HEK293T (cell line): Measurements from ENCODE around the gene RNF207.

Source experiments
- CTCF ChIA-PET: fragments of 350-600 bp; formaldehyde crosslinking; extraction: SDS; loops from one replicate; lab custom pipeline; 2021; ENCODE audit warnings: antibody characterized with exemption, inconsistent platforms; lab: Yijun Ruan, JAX
- POLR2A ChIA-PET: fragments of 350-600 bp; formaldehyde crosslinking; extraction: SDS; loops from one replicate; lab custom pipeline; 2020; ENCODE audit warnings: antibody characterized with exemption, inconsistent platforms; lab: Yijun Ruan, JAX
- DNase-seq: peaks from one replicate; pipeline ENCODE4 v3.0.0; 2012; ENCODE audit warnings: mixed read lengths; ENCODE audit errors: extremely low spot score
- ARNT ChIP-seq: fragments of 450-650 bp; IDR thresholded peaks from 2 replicates; pipeline ENCODE4 v1.6.1; 2017; ENCODE audit warnings: mild to moderate bottlenecking
- BHLHE40 ChIP-seq: fragments of 450-650 bp; IDR thresholded peaks from 2 replicates; pipeline ENCODE4 v1.6.1; 2016; ENCODE audit warnings: mild to moderate bottlenecking, moderate library complexity, borderline replicate concordance
- CTBP1 ChIP-seq: fragments of 450-650 bp; IDR thresholded peaks from 2 replicates; pipeline ENCODE4 v1.6.1; 2016; ENCODE audit warnings: borderline replicate concordance
- ELF4 ChIP-seq: fragments of 450-650 bp; IDR thresholded peaks from 2 replicates; pipeline ENCODE4 v1.6.1; 2017; ENCODE audit warnings: antibody characterized with exemption
- FOXA1 ChIP-seq: fragments of 450-650 bp; IDR thresholded peaks from 2 replicates; pipeline ENCODE4 v1.6.1; 2016; ENCODE audit warnings: mild to moderate bottlenecking
- FOXK2 ChIP-seq: fragments of 450-650 bp; IDR thresholded peaks from 2 replicates; pipeline ENCODE4 v1.6.1; 2016; ENCODE audit warnings: mild to moderate bottlenecking
- FOXM1 ChIP-seq: fragments of 450-650 bp; IDR thresholded peaks from 2 replicates; pipeline ENCODE4 v1.6.1; 2017; ENCODE audit warnings: mild to moderate bottlenecking, borderline replicate concordance
- HDGF ChIP-seq: fragments of 450-650 bp; IDR thresholded peaks from 2 replicates; pipeline ENCODE4 v1.6.1; 2017; ENCODE audit warnings: antibody characterized with exemption, borderline replicate concordance
- L3MBTL2 ChIP-seq: fragments of 450-650 bp; conservative IDR thresholded peaks from 2 replicates; pipeline ENCODE4 v1.6.1; 2016; ENCODE audit warnings: mild to moderate bottlenecking
- LEF1 ChIP-seq: fragments of 450-650 bp; IDR thresholded peaks from 2 replicates; pipeline ENCODE4 v1.6.1; 2017; ENCODE audit warnings: mild to moderate bottlenecking, borderline replicate concordance
- NFRKB ChIP-seq: fragments of 450-650 bp; IDR thresholded peaks from 2 replicates; pipeline ENCODE4 v1.6.1; 2016; ENCODE audit warnings: mild to moderate bottlenecking, moderate library complexity
- PKNOX1 ChIP-seq: fragments of 450-650 bp; IDR thresholded peaks from 2 replicates; pipeline ENCODE4 v1.6.1; 2016
- SP1 ChIP-seq: fragments of 450-650 bp; IDR thresholded peaks from 2 replicates; pipeline ENCODE4 v1.6.1; 2017
- SUZ12 ChIP-seq: fragments of 450-650 bp; IDR thresholded peaks from 2 replicates; pipeline ENCODE4 v1.6.1; 2016; ENCODE audit warnings: mild to moderate bottlenecking
- TARDBP ChIP-seq: fragments of 450-650 bp; IDR thresholded peaks from 2 replicates; pipeline ENCODE4 v1.6.1; 2016
- ZNF384 ChIP-seq: fragments of 450-650 bp; IDR thresholded peaks from 2 replicates; pipeline ENCODE4 v1.6.1; 2016

The RNF207 gene

GRCh38 chr1:6220236-6220635 is 14.3 kb downstream of the RNF207 start:
- ChIA-PET CTCF (interaction anchor here (2.4 kb wide), 1 partner anchor 18 kb away, joined by 7 read pairs; no protein-coding TSS in a partner anchor), POLR2A (interaction anchor here (0.9 to 2.0 kb wide), 2 partner anchors 13 to 15 kb away, joined by 3 to 8 read pairs; no protein-coding TSS in a partner anchor)
- no peak for DNase-seq
- no peak for TF ChIP-seq FOXM1
- no peak for TF ChIP-seq HDGF
- no peak for TF ChIP-seq L3MBTL2
- TF ChIP-seq TARDBP = no peak
- TF ChIP-seq ZNF384 = no peak
- TF ChIP-seq SP1 = no peak
- TF ChIP-seq ARNT = no peak
- TF ChIP-seq CTBP1 = no peak
- TF ChIP-seq SUZ12 = no peak
- TF ChIP-seq NFRKB = no peak
- TF ChIP-seq FOXA1 = no peak
- no peak for TF ChIP-seq ELF4
- TF ChIP-seq PKNOX1 = no peak
- TF ChIP-seq LEF1 = no peak
- no peak for TF ChIP-seq BHLHE40
- no peak for TF ChIP-seq FOXK2

- TF ChIP-seq PKNOX1 (no peak), HDGF (no peak), CTBP1 (no peak), ZNF384 (no peak), TARDBP (no peak), BHLHE40 (no peak), SUZ12 (no peak), SP1 (no peak), LEF1 (no peak), FOXK2 (no peak), L3MBTL2 (no peak), FOXM1 (no peak), FOXA1 (no peak), ELF4 (no peak), NFRKB (no peak), ARNT (no peak)
- POLR2A ChIA-PET = interaction anchor here (1.0 to 2.0 kb wide), 3 partner anchors 15 to 23 kb away, joined by 3 to 8 read pairs (median 5); no protein-coding TSS in a partner anchor
- DNase-seq = no peak
- CTCF ChIA-PET = interaction anchor here (2.4 kb wide), 1 partner anchor 17 kb away, joined by 7 read pairs; no protein-coding TSS in a partner anchor
Observed at GRCh38 chr1:6221210-6221784, 15.4 kb downstream of the RNF207 start.

- DNase-seq = no peak
- CTCF ChIA-PET = interaction anchor here (2.4 kb wide), 1 partner anchor 16 kb away, joined by 7 read pairs; no protein-coding TSS in a partner anchor
- POLR2A ChIA-PET = interaction anchor here (1.1 kb wide), 1 partner anchor 18 kb away, joined by 3 read pairs; no protein-coding TSS in a partner anchor
- TF ChIP-seq ZNF384 (no peak), SP1 (no peak), ELF4 (no peak), FOXA1 (no peak), FOXM1 (no peak), FOXK2 (no peak)
Observed at GRCh38 chr1:6222636-6223035, 16.7 kb downstream of the RNF207 start.

- ChIA-PET POLR2A (interaction anchor here (0.9 to 1.3 kb wide), 4 partner anchors 11 to 19 kb away, joined by 3 to 5 read pairs (median 3); partner anchors contain the start of gene RNF207), CTCF (no interaction called here)
- TF ChIP-seq HDGF (no peak), PKNOX1 (no peak), FOXK2 (no peak), TARDBP (no peak), FOXM1 (no peak), BHLHE40 (no peak), FOXA1 (no peak), ELF4 (no peak), LEF1 (no peak), NFRKB (no peak), CTBP1 (no peak), SP1 (no peak), ARNT (no peak), SUZ12 (no peak)
- DNase-seq = no peak
Observed at GRCh38 chr1:6223617-6224016, 17.7 kb downstream of the RNF207 start.

- CTCF ChIA-PET = interaction anchor here (0.6 kb wide), 1 partner anchor 20 kb away, joined by 4 read pairs; no protein-coding TSS in a partner anchor
- DNase-seq = no peak
- POLR2A ChIA-PET = interaction anchor here (0.7 to 1.8 kb wide), 4 partner anchors 10 to 19 kb away, joined by 3 to 4 read pairs (median 4); partner anchors contain the start of genes ICMT and RNF207
- no peak for TF ChIP-seq HDGF
- no peak for TF ChIP-seq FOXA1
- no peak for TF ChIP-seq NFRKB
- TF ChIP-seq ZNF384 = no peak
- no peak for TF ChIP-seq BHLHE40
- no peak for TF ChIP-seq FOXM1
- no peak for TF ChIP-seq SP1
- no peak for TF ChIP-seq CTBP1
- no peak for TF ChIP-seq LEF1
- TF ChIP-seq ARNT = no peak
- no peak for TF ChIP-seq FOXK2
- TF ChIP-seq L3MBTL2 = no peak
- no peak for TF ChIP-seq ELF4
- no peak for TF ChIP-seq PKNOX1
- no peak for TF ChIP-seq SUZ12
Observed at GRCh38 chr1:6224718-6225117, 18.8 kb downstream of the RNF207 start.
